ENCODE results near the gene TCF12. TPM values are rescaled to one million over a fixed set of nuclear protein-coding genes. Genes with fewer than 3 reads are reported as not detected.

Gene TCF12
- total RNA-seq, 1 experiment from 2014 or later: 76.7 TPM

GRCh38 chr15:57253082-57253481 lies 334.6 kb downstream of the TCF12 start:
- no peaks in the 10 kb centered on the region for H3K79me1 ChIP-seq (ENCODE audit: insufficient read depth, low read depth, low read length, poor library complexity, severe bottlenecking)
- no peak overlapping the region for H4K5ac ChIP-seq (ENCODE audit: insufficient read length, low read depth, low read length)
- no peaks in the 10 kb centered on the region for H3K23me2 ChIP-seq (ENCODE audit: insufficient read length, low read depth, low read length, poor library complexity, severe bottlenecking)
- no peak overlapping the region for H2AFZ ChIP-seq (ENCODE audit: low read length)
- no peak overlapping the region for H2BK120ac ChIP-seq (ENCODE audit: low read depth, low read length, poor library complexity, severe bottlenecking)
- no CpG with 5 or more reads among the region's 5 CpGs for WGBS (ENCODE audit: extremely low coverage, insufficient read length, low lambda C conversion rate)
- Mint-ChIP-seq H3K9me3 (no peaks in the 10 kb centered on the region; a peak in 2 of 5 replicates), H3K4me1 (peaks cover 27 to 44% of the 10 kb centered on the region in 2 experiments), H3K36me3 (ENCODE audit: insufficient read depth in 1 of 3, low read depth in 3 of 3) (peaks cover 21 to 33% (median 28%) of the 10 kb centered on the region in 3 experiments; a peak in 6 of 7 replicates), H3K27me3 (ENCODE audit: low read depth) (no peaks in the 10 kb centered on the region; the same call in 1 of the 2 replicates), H3K4me3 (no peak overlapping the region), H3K27ac (peak overlapping the region; percentile 90 to 92 (median 91); a peak in 5 of 7 replicates)
- no peak overlapping the region for H2BK5ac ChIP-seq (ENCODE audit: insufficient read length, low read length)
- no peaks in the 10 kb centered on the region for H4K20me1 ChIP-seq (ENCODE audit: control insufficient read depth, insufficient read depth, insufficient read length)
- no peak overlapping the region for H3K9ac ChIP-seq (ENCODE audit: extremely low read depth, insufficient read length, low read length)
- H3K4me1 ChIP-seq (ENCODE audit: insufficient read depth, low read length): peaks cover 7% of the 10 kb centered on the region; the same call in 1 of the 2 replicates
- H3K9me3 ChIP-seq (ENCODE audit: control insufficient read depth, low read depth, low read length): no peaks in the 10 kb centered on the region
- no peak overlapping the region for H3K23ac ChIP-seq (ENCODE audit: insufficient read length, low read depth, low read length)
- H2BK20ac ChIP-seq (ENCODE audit: low read depth, low read length, poor library complexity, severe bottlenecking): no peak overlapping the region
- DNase-seq: no peak
- H2BK12ac ChIP-seq (ENCODE audit: insufficient read length, low read depth, low read length): no peak overlapping the region
- no peak overlapping the region for H3K4ac ChIP-seq (ENCODE audit: low read depth, low read length)
- H4K8ac ChIP-seq (replicated peaks; ENCODE audit: insufficient read length, low read depth, low read length): no peak overlapping the region
- no peak overlapping the region for H3K56ac ChIP-seq (ENCODE audit: insufficient read length, low read depth, low read length)
- no peak overlapping the region for H3K18ac ChIP-seq (ENCODE audit: insufficient read length, low read depth, low read length)
- H3K79me2 ChIP-seq (ENCODE audit: insufficient read depth, low read length): no peaks in the 10 kb centered on the region
- no peak overlapping the region for H2BK15ac ChIP-seq (ENCODE audit: low read depth, low read length)
- no peak overlapping the region for H3K14ac ChIP-seq (ENCODE audit: insufficient read depth, low read length)
- TF ChIP-seq CTCF (conservative IDR thresholded peaks at IDR 0.05): no peak
- H3T11ph ChIP-seq (ENCODE audit: low read length): no peak overlapping the region
- no peak overlapping the region for H4K91ac ChIP-seq (ENCODE audit: insufficient read length, low read depth, low read length)
- H3K27me3 ChIP-seq (ENCODE audit: insufficient read depth, low read length): no peaks in the 10 kb centered on the region
- H2AK5ac ChIP-seq (ENCODE audit: insufficient read length, low read length): no peak overlapping the region
- H3K4me2 ChIP-seq (ENCODE audit: insufficient read depth, insufficient read length, low read length): no peak overlapping the region
- H3K27ac ChIP-seq (ENCODE audit: insufficient read length, low read depth, low read length): no peak overlapping the region

Measured in H9 (cell line).